PC-3 (cell line): ENCODE data around the gene ID4.

Source experiments
- CTCF ChIP-seq: fragments of 300-600 bp; sonication (generic); conservative IDR thresholded peaks from 2 replicates; pipeline ENCODE4 v1.5.1; 2017; ENCODE audit warnings: antibody characterized with exemption, low read depth, mild to moderate bottlenecking, low read length
- EZH2 ChIP-seq: fragments of 300-600 bp; sonication (generic); IDR thresholded peaks from one replicate; pipeline ENCODE4 v1.6.1; 2017; ENCODE audit warnings: antibody characterized with exemption, mild to moderate bottlenecking, low read length; ENCODE audit not compliant: unreplicated experiment
- EZH2phosphoT487 ChIP-seq: fragments of 300-600 bp; sonication (generic); IDR thresholded peaks from 2 replicates; pipeline ENCODE4 v1.6.1; 2018; ENCODE audit warnings: mild to moderate bottlenecking, antibody characterized with exemption, low read length, borderline replicate concordance

GRCh38 chr6:19857139-19857538, 20.0 kb downstream of the ID4 start:
- TF ChIP-seq EZH2 (no peak), CTCF (no peak), EZH2phosphoT487 (no peak)
